Smooth muscle cell of trachea (primary cell): ENCODE measurements around the gene BMP6. TPM values are rescaled to one million over a fixed set of nuclear protein-coding genes. Genes with fewer than 3 reads are reported as not detected.

Experiments used
- total RNA-seq: library from RNA; depleted of rRNA; stranded (reverse); fragments of >200 nt; gene quantifications from 2 replicates; pipeline ENCODE4 v1.2.1, GENCODE V29; 2014

BMP6 gene
- total RNA-seq = 0.87 and 1.3 TPM in 2 replicates

DNA sequence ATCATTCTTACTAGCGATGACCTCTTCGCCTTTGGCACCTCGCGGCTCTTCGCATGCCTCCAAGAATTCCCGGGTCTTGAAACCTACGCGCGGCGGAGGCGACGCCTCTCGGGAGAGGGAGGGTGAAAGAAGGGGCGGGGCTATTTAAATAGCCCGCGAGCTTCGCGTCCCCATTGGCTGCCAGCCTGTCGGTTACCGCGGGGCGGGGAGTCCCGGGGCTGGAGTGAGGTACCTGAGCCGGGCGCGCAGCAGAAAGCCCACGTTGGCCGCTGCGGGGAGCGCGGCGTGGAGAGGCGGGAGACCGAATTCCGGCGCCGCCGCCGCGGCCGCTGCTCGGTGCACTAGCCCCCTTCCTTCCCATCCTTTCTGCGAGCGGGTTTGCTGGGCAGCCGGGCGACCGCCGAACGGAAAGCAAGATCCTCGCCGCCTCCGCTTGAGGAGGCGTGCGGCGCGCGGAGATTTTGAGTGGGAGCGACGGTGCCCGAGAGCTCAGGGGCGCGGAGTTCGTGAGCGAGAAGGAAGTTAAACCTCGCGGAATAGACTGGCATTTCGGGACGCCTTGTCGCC is at the start of gene BMP6:
Gene BMP6, plus strand, starts transcription at position 251 of the 567 bp plus-strand sequence. CDS start 857 bp downstream, outside the sequence.

GRCh38 chr6:7910654-7911344 is 184.9 kb downstream of the BMP6 start, which contains the start of gene TXNDC5:
TXNDC5 (minus strand) TSS chr6:7910788; CDS start chr6:7910776, 12 bp downstream.

Other genes with a start within 250 kb of the BMP6 start
- under 0.01 and 0.44 TPM in 2 replicates for gene DSP, start 184.4 kb upstream of the BMP6 start, total RNA-seq
- gene SNRNP48, start 135.9 kb upstream of the BMP6 start, total RNA-seq = 9.4 and 15.9 TPM in 2 replicates
- 538 and 552 TPM in 2 replicates for gene TXNDC5, start 184.7 kb downstream of the BMP6 start, total RNA-seq